ENCODE data around the gene LRMDA. TPM values are rescaled to one million over a fixed set of nuclear protein-coding genes. Genes with fewer than 3 reads are reported as not detected.

LRMDA gene
- total RNA-seq, 4 donors from 2014 or later = 0.88 to 14.1 (median 5.1) TPM; not detected in 1

GRCh38 chr10:76327441-76327840 is 896.0 kb downstream of the LRMDA start:
- intact Hi-C loops (cut with DNase I) = no loop called here
- Histone ChIP-seq H3K27me3 (no peaks in the 10 kb centered on the region), H3K36me3 (no peaks in the 10 kb centered on the region), H3K9me3 (no peaks in the 10 kb centered on the region), H3K4me3 (no peak overlapping the region), H3K4me1 (peaks cover 0 to 18% (median 7%) of the 10 kb centered on the region in 3 donors), H3K27ac (no peak overlapping the region)
- WGBS, 2 donors = 77 to 91% methylated on average over 2 of the region's 2 CpGs
- TF ChIP-seq CTCF (IDR thresholded peaks at IDR 0.05) = no peak
- no peak for TF ChIP-seq POLR2A (IDR thresholded peaks at IDR 0.05)
- no peak for DNase-seq

- no peak for DNase-seq
- no peaks in the 10 kb centered on the region for H3K36me3 ChIP-seq
- TF ChIP-seq POLR2A (IDR thresholded peaks at IDR 0.05) (no peak), CTCF (IDR thresholded peaks at IDR 0.05) (no peak)
- no peak overlapping the region for H3K4me3 ChIP-seq
- 83 to 88% methylated on average over 2 of the region's 2 CpGs for WGBS, 2 donors
- peaks cover 0 to 18% (median 7%) of the 10 kb centered on the region in 3 donors for H3K4me1 ChIP-seq
- no peaks in the 10 kb centered on the region for H3K9me3 ChIP-seq
- no peak overlapping the region for H3K27ac ChIP-seq
- no peaks in the 10 kb centered on the region for H3K27me3 ChIP-seq
- intact Hi-C loops (cut with DNase I) = no loop called here
Observed at GRCh38 chr10:76328348-76328747, 896.9 kb downstream of the LRMDA start.

- H3K27ac ChIP-seq = no peak overlapping the region
- H3K4me3 ChIP-seq = no peak overlapping the region
- intact Hi-C loops (cut with DNase I) = no loop called here
- TF ChIP-seq POLR2A (IDR thresholded peaks at IDR 0.05) (no peak), CTCF (IDR thresholded peaks at IDR 0.05) (no peak)
- H3K27me3 ChIP-seq = no peaks in the 10 kb centered on the region
- no peak for DNase-seq
- no peaks in the 10 kb centered on the region for H3K9me3 ChIP-seq
- 39 to 47% methylated on average over 5 of the region's 5 CpGs for WGBS, 2 donors
- peaks cover 0 to 12% (median 4%) of the 10 kb centered on the region in 3 donors for H3K4me1 ChIP-seq
- no peaks in the 10 kb centered on the region for H3K36me3 ChIP-seq
Observed at GRCh38 chr10:76329891-76330575, 898.6 kb downstream of the LRMDA start.

- Histone ChIP-seq H3K4me1 (peaks cover 0 to 23% (median 4%) of the 10 kb centered on the region in 3 donors), H3K27me3 (no peaks in the 10 kb centered on the region), H3K9me3 (no peaks in the 10 kb centered on the region), H3K27ac (no peak overlapping the region), H3K4me3 (no peak overlapping the region), H3K36me3 (no peaks in the 10 kb centered on the region)
- TF ChIP-seq POLR2A (IDR thresholded peaks at IDR 0.05) = no peak
- TF ChIP-seq CTCF (IDR thresholded peaks at IDR 0.05) = no peak
- no peak for DNase-seq
- 67 to 81% methylated on average over 4 of the region's 4 CpGs for WGBS, 2 donors
- intact Hi-C loops (cut with DNase I) = no loop called here
Observed at GRCh38 chr10:76331742-76332141, 900.3 kb downstream of the LRMDA start.

GRCh38 chr10:76333326-76333725 is 901.9 kb downstream of the LRMDA start:
- no peaks in the 10 kb centered on the region for H3K36me3 ChIP-seq
- no peak for DNase-seq
- no peak overlapping the region for H3K4me3 ChIP-seq
- H3K27me3 ChIP-seq = no peaks in the 10 kb centered on the region
- no peaks in the 10 kb centered on the region for H3K9me3 ChIP-seq
- intact Hi-C loops (cut with DNase I) = no loop called here
- H3K27ac ChIP-seq = no peak overlapping the region
- no peak for TF ChIP-seq CTCF (IDR thresholded peaks at IDR 0.05)
- TF ChIP-seq POLR2A (IDR thresholded peaks at IDR 0.05) = no peak
- H3K4me1 ChIP-seq = peaks cover 0 to 32% (median 4%) of the 10 kb centered on the region in 3 donors
- 93 to 94% methylated on average over 2 of the region's 2 CpGs for WGBS, 2 donors
